Measurements from ENCODE around the gene TMEM229A.

GRCh38 chr7:124062171-124062570 lies 29.3 kb upstream of the TMEM229A start:
- no peak for TF ChIP-seq EZH2 (IDR thresholded peaks at IDR 0.05)
- no peak for TF ChIP-seq POLR2AphosphoS5 (IDR thresholded peaks at IDR 0.05; ENCODE audit: borderline replicate concordance, low read depth, low read length)
